OCI-LY3 (cell line): ENCODE data around the gene VSIG10L2.

Experiments
- EZH2phosphoT487 ChIP-seq: fragments of 200-600 bp; shearing (Covaris generic); IDR thresholded peaks from 2 replicates; pipeline ENCODE4 v1.6.1; 2018; ENCODE audit warnings: antibody characterized with exemption, mixed run types, low read depth
- TF ChIP-seq, protein P1 (sequence below): fragments of 200-600, 300-600 bp; sonication (generic); IDR thresholded peaks from 2 replicates; pipeline ENCODE4 v1.5.1; 2014; ENCODE audit warnings: antibody characterized with exemption, low read length, low read depth

DNA sequence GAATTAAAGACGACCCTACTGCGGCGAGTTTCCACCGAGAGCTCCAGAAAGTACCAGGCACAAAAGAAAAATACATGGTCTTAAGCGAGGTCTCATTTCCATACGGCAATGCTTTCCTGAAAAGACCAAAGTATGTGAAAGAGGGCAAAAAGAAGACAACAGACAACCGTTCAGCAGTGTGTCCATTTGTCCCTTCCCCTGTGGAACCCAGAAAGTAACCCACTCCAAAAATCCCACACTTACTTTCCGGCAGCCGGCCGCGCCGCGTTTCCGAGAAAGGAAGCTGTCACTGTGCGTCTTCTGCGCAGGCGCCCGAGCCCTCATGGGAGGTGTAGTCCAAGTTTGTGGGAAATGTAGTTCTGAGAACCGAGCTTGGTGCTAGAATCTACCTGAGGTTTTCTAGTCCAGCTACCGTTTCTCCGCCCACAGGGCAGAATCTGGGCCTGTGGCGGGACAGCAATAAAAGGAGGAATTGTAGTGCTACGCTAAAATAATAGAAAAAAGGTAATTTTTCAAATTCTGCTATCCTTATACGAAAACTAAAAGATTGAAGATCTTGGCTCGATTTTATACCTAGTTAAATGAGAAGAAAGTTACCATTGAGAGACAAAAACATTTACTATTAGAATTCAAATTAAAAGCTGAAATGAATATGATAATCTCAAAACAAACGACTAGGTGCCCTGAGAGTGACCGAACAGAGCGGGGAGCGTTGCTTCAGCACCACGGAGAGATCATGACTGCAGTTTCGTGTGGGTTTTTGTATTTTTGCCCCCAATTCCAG, 42.7 kb upstream of the VSIG10L2 start, which contains the start of gene PUS3:
- TF ChIP-seq, protein P1, sequence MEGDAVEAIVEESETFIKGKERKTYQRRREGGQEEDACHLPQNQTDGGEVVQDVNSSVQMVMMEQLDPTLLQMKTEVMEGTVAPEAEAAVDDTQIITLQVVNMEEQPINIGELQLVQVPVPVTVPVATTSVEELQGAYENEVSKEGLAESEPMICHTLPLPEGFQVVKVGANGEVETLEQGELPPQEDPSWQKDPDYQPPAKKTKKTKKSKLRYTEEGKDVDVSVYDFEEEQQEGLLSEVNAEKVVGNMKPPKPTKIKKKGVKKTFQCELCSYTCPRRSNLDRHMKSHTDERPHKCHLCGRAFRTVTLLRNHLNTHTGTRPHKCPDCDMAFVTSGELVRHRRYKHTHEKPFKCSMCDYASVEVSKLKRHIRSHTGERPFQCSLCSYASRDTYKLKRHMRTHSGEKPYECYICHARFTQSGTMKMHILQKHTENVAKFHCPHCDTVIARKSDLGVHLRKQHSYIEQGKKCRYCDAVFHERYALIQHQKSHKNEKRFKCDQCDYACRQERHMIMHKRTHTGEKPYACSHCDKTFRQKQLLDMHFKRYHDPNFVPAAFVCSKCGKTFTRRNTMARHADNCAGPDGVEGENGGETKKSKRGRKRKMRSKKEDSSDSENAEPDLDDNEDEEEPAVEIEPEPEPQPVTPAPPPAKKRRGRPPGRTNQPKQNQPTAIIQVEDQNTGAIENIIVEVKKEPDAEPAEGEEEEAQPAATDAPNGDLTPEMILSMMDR: no peak
- TF ChIP-seq EZH2phosphoT487: no peak
